ENCODE data around the gene COL19A1.

The COL19A1 gene

GRCh38 chr6:70060680-70061079 is 194.3 kb downstream of the COL19A1 start:
- no peak for DNase-seq (ENCODE audit: low spot score)

DNA sequence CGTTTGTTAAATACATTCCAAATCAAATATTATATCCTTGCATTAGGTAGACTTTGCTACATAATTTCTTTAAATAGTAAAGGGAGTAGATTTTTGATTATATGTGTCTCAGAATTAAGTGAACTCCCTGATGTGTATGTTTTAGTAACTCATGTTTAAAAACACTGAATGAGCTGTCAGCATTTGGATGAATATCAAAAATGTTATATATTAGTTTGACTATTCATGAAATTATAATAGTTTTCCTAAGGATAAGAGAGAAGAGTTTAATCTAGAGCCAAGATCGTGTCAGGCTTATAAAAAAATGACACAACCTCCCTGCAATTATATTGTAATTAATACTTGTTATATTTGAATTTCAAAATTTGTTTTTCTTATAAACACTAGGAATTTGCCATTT is 195.2 kb downstream of the COL19A1 start:
- DNase-seq (ENCODE audit: low spot score), result no peak

- no peak for DNase-seq (ENCODE audit: low spot score)
These were observed 195.7 kb downstream of the COL19A1 start for GRCh38 chr6:70062010-70062409.

- DNase-seq (ENCODE audit: low spot score), result no peak
These were observed 206.3 kb downstream of the COL19A1 start for GRCh38 chr6:70072540-70073179.

DNA sequence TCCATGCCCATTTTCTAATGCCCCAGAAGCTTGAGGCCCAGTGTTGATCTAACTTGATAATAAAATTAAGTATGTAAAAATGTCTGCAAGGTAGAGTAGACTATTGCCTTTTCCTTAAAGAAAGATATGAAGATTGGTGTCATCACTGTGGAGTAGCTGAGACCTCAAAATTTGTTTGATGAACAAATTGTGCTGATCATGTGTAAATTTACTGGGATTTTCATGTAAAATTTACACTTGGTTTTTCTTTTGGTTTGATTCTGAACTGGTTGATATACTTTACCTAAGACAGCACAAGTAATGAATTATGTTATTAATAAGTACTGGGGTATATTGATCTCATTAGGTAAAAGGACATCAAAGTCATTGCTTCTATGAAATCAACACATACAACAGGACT is 207.3 kb downstream of the COL19A1 start:
- no peak for DNase-seq (ENCODE audit: low spot score)

DNA sequence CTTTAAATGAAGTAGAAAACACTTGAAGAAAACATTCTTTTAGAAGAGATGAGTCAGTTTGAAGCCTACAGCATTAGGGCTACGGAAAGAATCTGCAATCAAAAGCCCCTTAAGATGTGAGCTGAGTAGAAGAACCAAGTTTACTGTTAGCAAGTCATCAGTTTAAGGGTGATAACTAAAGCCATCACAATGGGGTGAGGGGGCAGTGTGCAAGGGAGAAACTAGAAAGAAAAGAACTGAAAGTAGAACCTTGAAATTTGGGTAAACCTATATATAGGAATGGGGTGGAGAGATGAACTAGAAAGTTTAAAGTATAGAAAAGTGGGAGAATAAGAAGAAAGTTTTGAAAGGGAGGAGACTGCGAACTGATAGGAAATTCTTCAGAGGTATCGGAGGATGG is 212.9 kb downstream of the COL19A1 start:
- DNase-seq (ENCODE audit: low spot score), result no peak

GRCh38 chr6:70080443-70081070 is 214.2 kb downstream of the COL19A1 start:
- no peak for DNase-seq (ENCODE audit: low spot score)

- no peak for DNase-seq (ENCODE audit: low spot score)
These were observed 216.5 kb downstream of the COL19A1 start for GRCh38 chr6:70082830-70083229.

GRCh38 chr6:70086806-70087205 is 220.4 kb downstream of the COL19A1 start:
- DNase-seq (ENCODE audit: low spot score), result no peak

GRCh38 chr6:70094156-70094555 is 227.8 kb downstream of the COL19A1 start:
- DNase-seq (ENCODE audit: low spot score), result no peak

DNA sequence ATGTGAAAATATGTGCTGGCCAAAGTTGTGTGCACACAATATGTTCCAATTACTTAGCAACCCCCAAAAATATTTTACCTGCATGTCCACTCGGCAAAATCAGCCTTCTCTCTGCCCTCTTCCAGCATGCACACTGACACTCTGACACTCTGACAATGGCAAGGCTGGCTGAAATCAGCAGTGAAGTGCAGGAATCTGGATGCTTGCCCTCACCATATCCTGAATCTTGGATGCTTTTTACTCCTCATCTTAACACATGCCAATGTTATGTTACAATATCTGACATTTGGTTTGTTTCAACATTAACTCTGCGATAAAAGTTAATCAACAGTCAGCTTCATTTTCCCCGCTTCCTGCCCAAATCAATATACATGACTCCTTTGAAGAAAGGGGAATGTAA is 233.4 kb downstream of the COL19A1 start:
- DNase-seq (ENCODE audit: low spot score), result no peak

DNA sequence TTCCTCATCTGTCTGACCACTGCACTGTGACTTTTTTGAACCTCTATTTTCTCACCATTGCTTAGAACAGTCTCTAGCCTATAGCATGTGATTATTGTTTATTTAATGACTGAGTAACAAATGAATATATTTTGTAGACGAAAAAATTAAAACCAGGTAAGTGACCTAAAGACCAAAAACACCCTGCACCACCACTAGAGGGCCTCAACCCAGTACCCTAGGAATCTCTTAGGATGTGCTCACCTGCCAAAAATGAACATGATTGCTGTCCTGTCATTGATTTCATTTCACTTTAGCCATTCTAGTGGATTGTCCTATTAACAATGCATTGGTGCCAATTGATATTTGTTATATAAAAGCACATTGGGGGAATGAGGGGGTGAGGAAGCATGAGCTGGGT is 237.4 kb downstream of the COL19A1 start:
- DNase-seq (ENCODE audit: low spot score), result no peak

- peak; percentile 53 for DNase-seq (ENCODE audit: low spot score)
These were observed 241.7 kb downstream of the COL19A1 start for GRCh38 chr6:70107852-70108629.

DNA sequence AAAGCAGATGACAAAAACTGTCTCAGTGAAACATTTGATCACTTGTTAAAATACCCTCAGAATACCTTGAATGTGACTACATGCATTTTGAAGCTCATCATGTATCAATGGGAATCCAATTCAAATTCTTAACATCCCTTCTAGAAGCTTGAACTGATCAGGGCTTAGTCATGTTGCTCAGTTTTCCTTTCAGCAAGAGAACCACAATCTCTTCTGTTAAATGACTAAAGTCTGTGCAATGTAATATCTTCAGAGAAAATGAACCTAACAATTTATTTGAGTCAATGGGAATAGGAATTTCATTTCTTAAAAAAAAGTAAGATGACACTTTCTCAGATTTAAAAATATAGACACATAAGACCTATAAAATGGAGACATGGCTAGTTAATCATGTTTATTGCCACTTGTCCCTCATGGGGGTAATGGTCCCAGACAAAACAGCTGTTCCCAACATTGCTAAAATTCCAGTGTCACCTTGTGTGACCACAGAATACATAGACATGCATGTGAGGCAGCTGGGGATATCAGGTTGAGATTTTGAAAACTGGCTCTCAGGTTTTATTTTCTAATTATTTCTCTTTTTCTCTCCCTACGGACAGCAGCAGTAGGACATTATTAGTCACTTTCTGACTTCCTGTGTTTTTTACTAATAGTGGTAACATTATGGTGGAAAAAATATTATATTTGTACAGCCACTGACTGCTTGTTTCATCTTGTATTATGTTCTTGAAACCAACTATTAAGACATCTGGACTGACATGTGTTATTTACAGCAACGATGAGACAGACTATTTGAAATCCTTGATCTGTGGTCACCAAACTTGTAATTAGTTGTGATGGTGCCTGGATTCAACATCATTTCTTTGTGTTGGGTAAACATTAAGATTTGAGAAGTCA is 244.0 kb downstream of the COL19A1 start:
- DNase-seq (ENCODE audit: low spot score), result no peak

- DNase-seq (ENCODE audit: low spot score), result no peak
These were observed 245.4 kb downstream of the COL19A1 start for GRCh38 chr6:70111737-70112136.

GRCh38 chr6:70112716-70113115 is 246.4 kb downstream of the COL19A1 start:
- no peak for DNase-seq (ENCODE audit: low spot score)

DNA sequence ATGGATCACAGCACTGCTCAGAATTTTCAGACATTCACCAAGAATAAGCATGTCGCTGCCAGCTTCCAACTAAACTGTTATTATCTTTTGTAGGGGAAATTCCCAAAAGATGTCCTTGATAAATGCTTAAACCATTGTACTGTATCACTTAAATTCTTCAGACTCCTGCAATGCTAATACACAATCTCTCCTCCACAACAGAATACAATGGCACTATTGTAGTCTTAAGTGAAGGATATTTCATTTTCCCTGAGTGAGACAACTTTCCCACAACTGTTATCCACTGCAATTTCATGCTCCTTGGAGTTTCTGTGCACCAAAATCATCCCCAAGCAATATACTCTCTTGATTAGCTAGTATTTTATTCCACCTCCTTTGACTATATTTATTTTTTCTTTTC is 246.8 kb downstream of the COL19A1 start:
- DNase-seq (ENCODE audit: low spot score), result no peak

DNA sequence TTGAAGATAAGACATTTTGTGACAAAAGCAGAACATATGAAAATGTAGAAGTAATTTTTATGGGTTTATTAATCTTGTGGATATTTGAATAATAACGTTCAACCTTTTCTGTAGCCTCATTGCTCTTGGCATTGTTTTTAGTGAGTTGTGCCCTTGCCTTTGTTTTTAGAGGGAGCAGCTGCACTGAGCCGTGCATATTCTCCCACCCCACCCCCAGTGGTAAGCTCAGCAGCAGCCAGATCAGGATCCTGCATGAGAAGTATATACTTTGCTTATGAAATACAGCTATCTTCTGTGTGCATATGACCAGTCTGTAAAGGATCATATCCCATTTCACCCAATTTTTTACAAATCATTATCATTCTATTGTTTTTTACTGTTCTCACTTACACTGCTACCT is 252.3 kb downstream of the COL19A1 start:
- no peak for DNase-seq (ENCODE audit: low spot score)

GRCh38 chr6:70119218-70119835 is 253.0 kb downstream of the COL19A1 start:
- DNase-seq (ENCODE audit: low spot score), result no peak

GRCh38 chr6:70124443-70124842 is 258.1 kb downstream of the COL19A1 start:
- DNase-seq (ENCODE audit: low spot score), result no peak

DNA sequence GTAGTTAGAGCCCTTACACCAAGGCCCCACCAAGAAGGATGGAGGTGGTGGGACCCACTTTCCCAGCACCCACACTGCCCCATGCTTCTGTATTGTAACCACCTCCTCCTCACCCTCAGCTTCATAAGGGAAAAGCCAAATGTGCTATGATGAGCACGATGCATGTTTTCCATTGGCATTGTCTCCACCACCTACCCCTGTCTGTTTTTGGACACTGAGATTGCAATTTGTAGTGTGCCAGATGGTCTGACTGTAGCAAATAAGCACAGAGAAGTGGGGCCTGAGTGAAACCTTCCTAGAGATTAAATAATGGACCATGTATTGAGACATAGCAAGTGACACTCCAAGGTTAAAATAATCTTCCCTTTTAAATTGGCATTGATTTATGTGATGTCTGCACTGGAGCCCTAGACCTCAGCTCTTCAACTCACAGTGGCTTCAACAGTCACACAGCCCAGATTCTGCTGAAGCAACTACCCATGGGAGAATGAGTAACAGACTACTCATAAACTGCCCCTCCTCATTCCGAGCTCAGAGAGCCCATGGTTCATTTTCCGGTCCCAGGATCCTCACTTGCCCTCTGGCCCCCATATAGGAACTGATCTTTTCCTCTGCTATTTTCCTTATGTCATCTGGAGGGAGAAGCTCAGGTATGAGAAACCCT is 258.7 kb downstream of the COL19A1 start:
- DNase-seq (ENCODE audit: low spot score), result no peak
